Endodermal cell (in vitro differentiated cells): Measurements from ENCODE around the gene TDRD12. TPM values are rescaled to one million over a fixed set of nuclear protein-coding genes. Genes with fewer than 3 reads are reported as not detected.

Experiments used
- DNase-seq: peaks from one replicate; pipeline ENCODE4 v3.0.0-alpha.2; 2017
- H3K27ac ChIP-seq: 2 replicates; pipeline ENCODE4 v1.5.1; 2013; ENCODE audit warnings: mild to moderate bottlenecking, low read depth, low read length, moderate library complexity
- H3K27me3 ChIP-seq: 2 replicates; pipeline ENCODE4 v1.6.1; 2013; ENCODE audit warnings: mild to moderate bottlenecking, low read length, moderate library complexity; ENCODE audit not compliant: insufficient read depth, control insufficient read depth, poor library complexity, severe bottlenecking
- H3K36me3 ChIP-seq: 2 replicates; pipeline ENCODE4 v1.7.0; 2013; ENCODE audit warnings: mild to moderate bottlenecking, low read length, moderate library complexity; ENCODE audit not compliant: control insufficient read depth, insufficient read depth
- H3K4me1 ChIP-seq: one replicate; pipeline ENCODE4 v1.7.0; 2013; ENCODE audit warnings: low read length; ENCODE audit not compliant: control insufficient read depth, insufficient read depth
- H3K4me3 ChIP-seq: 2 replicates; pipeline ENCODE4 v1.5.1; 2013; ENCODE audit warnings: mild to moderate bottlenecking, low read length, moderate library complexity
- H3K9ac ChIP-seq: 2 replicates; pipeline ENCODE4 v1.6.1; 2013; ENCODE audit warnings: mild to moderate bottlenecking, low read length, moderate library complexity; ENCODE audit not compliant: poor library complexity, severe bottlenecking; ENCODE audit errors: extremely low read depth
- H3K9me3 ChIP-seq: 2 replicates; pipeline ENCODE4 v1.6.1; 2013; ENCODE audit warnings: mild to moderate bottlenecking, low read length, moderate library complexity; ENCODE audit not compliant: control insufficient read depth
- H3K27ac Mint-ChIP-seq: 2 replicates; pipeline ENCODE4 v1.8.0; 2020; ENCODE audit warnings: mixed read lengths
- H3K27me3 Mint-ChIP-seq: 2 replicates; pipeline ENCODE4 v1.8.0; 2021; ENCODE audit warnings: mild to moderate bottlenecking, mixed read lengths; ENCODE audit not compliant: insufficient read depth
- H3K36me3 Mint-ChIP-seq: 2 replicates; pipeline ENCODE4 v1.8.0; 2020; ENCODE audit warnings: low read depth, mixed read lengths
- H3K4me1 Mint-ChIP-seq: 2 replicates; pipeline ENCODE4 v1.8.0; 2020; ENCODE audit warnings: mixed read lengths
- H3K4me3 Mint-ChIP-seq: 2 replicates; pipeline ENCODE4 v1.8.0; 2020; ENCODE audit warnings: mild to moderate bottlenecking, moderate library complexity, mixed read lengths
- H3K9me3 Mint-ChIP-seq: 2 replicates; pipeline ENCODE4 v1.8.0; 2020; ENCODE audit warnings: mild to moderate bottlenecking, mixed read lengths
- CTCF ChIP-seq: fragments of 200-600 bp; sonication (generic); conservative IDR thresholded peaks from 2 replicates; pipeline ENCODE4 v1.5.0; 2021; ENCODE audit warnings: antibody characterized with exemption, mild to moderate bottlenecking
- WGBS, 2 experiments: methylation state at CpG; one replicate each; pipeline versions ENCODE4 v1.1.5 to v1.1.7; 2013; ENCODE audit warnings: missing lambda C conversion rate in 2 of 2, mixed read lengths in 1 of 2; ENCODE audit not compliant: insufficient coverage in 1 of 2, insufficient read length in 1 of 2; 5-methylcytosine and 5-hydroxymethylcytosine counted together
- total RNA-seq, 2 donors: library from RNA; stranded (reverse); fragmentation: NEBNext Ultra II Directional in 1 of 2; extraction: Animal tissue kit (Norgen Biotek cat#: 25700) in 1 of 2; gene quantifications; 2 replicates in 1 of 2; 3 replicates in 1 of 2; pipeline ENCODE4 v1.2.1, GENCODE V29; 2021

The TDRD12 gene
- total RNA-seq, 2 donors from 2014 or later = 0.20 to 0.84 TPM

- H3K9me3 Mint-ChIP-seq = no peaks in the 10 kb centered on the region
- no peak overlapping the region for H3K27ac ChIP-seq
- H3K4me3 Mint-ChIP-seq = no peak overlapping the region
- no peaks in the 10 kb centered on the region for H3K9me3 ChIP-seq
- H3K27me3 Mint-ChIP-seq = peaks cover 6% of the 10 kb centered on the region
- H3K27me3 ChIP-seq = peaks cover 4% of the 10 kb centered on the region
- TF ChIP-seq CTCF = no peak
- WGBS, 2 experiments = 86 to 93% methylated on average over 5 to 6 of the region's 6 CpGs
- no peaks in the 10 kb centered on the region for H3K4me1 Mint-ChIP-seq
- H3K4me1 ChIP-seq = no peaks in the 10 kb centered on the region
- H3K9ac ChIP-seq = no peak overlapping the region
- H3K36me3 ChIP-seq = no peaks in the 10 kb centered on the region
- no peak overlapping the region for H3K27ac Mint-ChIP-seq
- H3K4me3 ChIP-seq = no peak overlapping the region
- H3K36me3 Mint-ChIP-seq = peaks cover 3% of the 10 kb centered on the region
- DNase-seq = no peak
Measured at GRCh38 chr19:32686847-32687475, 32.6 kb upstream of the TDRD12 start.

GRCh38 chr19:32687681-32688080 is 31.9 kb upstream of the TDRD12 start:
- H3K4me1 ChIP-seq = no peaks in the 10 kb centered on the region
- no peak overlapping the region for H3K9ac ChIP-seq
- Mint-ChIP-seq H3K4me1 (no peaks in the 10 kb centered on the region), H3K27me3 (peaks cover 4% of the 10 kb centered on the region), H3K4me3 (no peak overlapping the region), H3K27ac (no peak overlapping the region), H3K36me3 (peaks cover 3% of the 10 kb centered on the region), H3K9me3 (peaks cover under 1% of the 10 kb centered on the region)
- H3K36me3 ChIP-seq = no peaks in the 10 kb centered on the region
- peaks cover 3% of the 10 kb centered on the region for H3K9me3 ChIP-seq
- no peak overlapping the region for H3K27ac ChIP-seq
- no peak for DNase-seq
- TF ChIP-seq CTCF = no peak
- no peaks in the 10 kb centered on the region for H3K27me3 ChIP-seq
- WGBS, 2 experiments = 81 to 99% methylated on average over 3 of the region's 4 CpGs
- H3K4me3 ChIP-seq = no peak overlapping the region

GRCh38 chr19:32688311-32688710 is 31.3 kb upstream of the TDRD12 start:
- peaks cover 8% of the 10 kb centered on the region for H3K27me3 Mint-ChIP-seq
- peaks cover 7% of the 10 kb centered on the region for H3K9me3 Mint-ChIP-seq
- Histone ChIP-seq H3K9ac (no peak overlapping the region), H3K4me1 (no peaks in the 10 kb centered on the region), H3K4me3 (no peak overlapping the region), H3K27ac (no peak overlapping the region), H3K9me3 (peaks cover 9% of the 10 kb centered on the region), H3K36me3 (no peaks in the 10 kb centered on the region), H3K27me3 (no peaks in the 10 kb centered on the region)
- no peak for TF ChIP-seq CTCF
- 91 to 100% methylated on average over 1 of the region's 1 CpG for WGBS, 2 experiments
- H3K4me3 Mint-ChIP-seq = no peak overlapping the region
- no peak overlapping the region for H3K27ac Mint-ChIP-seq
- no peaks in the 10 kb centered on the region for H3K4me1 Mint-ChIP-seq
- DNase-seq = no peak
- peaks cover 7% of the 10 kb centered on the region for H3K36me3 Mint-ChIP-seq
